Measurements from ENCODE around the gene IMPDH2.

GRCh38 chr3:49028298-49028672 lies 913 bp downstream of the IMPDH2 start:
- TF ChIP-seq CTCF (IDR thresholded peaks at IDR 0.05) (no peak), POLR2A (IDR thresholded peaks at IDR 0.05) (no peak)
